HEK293 (cell line): ENCODE data around the gene MSI1.

ENCODE experiments used
- TCF7L2 ChIP-seq: IDR thresholded peaks from 2 replicates; pipeline ENCODE4 v1.6.1; 2011; ENCODE audit warnings: low read depth, mild to moderate bottlenecking, inconsistent platforms, low read length, moderate library complexity, borderline replicate concordance
- ZBTB8A ChIP-seq: fragments of 450-650 bp; formaldehyde crosslinking; IDR thresholded peaks from 2 replicates; pipeline ENCODE4 v1.5.1; 2016; ENCODE audit warnings: missing biosample characterization, missing genetic modification characterization
- ZNF121 ChIP-seq: fragments of 450-650 bp; formaldehyde crosslinking; IDR thresholded peaks from 2 replicates; pipeline ENCODE4 v1.5.1; 2016; ENCODE audit warnings: missing biosample characterization, missing genetic modification characterization
- ZNF610 ChIP-seq: fragments of 450-650 bp; formaldehyde crosslinking; IDR thresholded peaks from 2 replicates; pipeline ENCODE4 v1.5.1; 2016; ENCODE audit warnings: missing biosample characterization, missing genetic modification characterization, borderline replicate concordance
- ZNF76 ChIP-seq: fragments of 450-650 bp; formaldehyde crosslinking; IDR thresholded peaks from 2 replicates; pipeline ENCODE4; 2016; ENCODE audit warnings: low read depth, missing biosample characterization, missing genetic modification characterization, borderline replicate concordance
- TF ChIP-seq, protein P1 (sequence below): fragments of 450-650 bp; formaldehyde crosslinking; IDR thresholded peaks from 2 replicates; pipeline ENCODE4 v1.5.1; 2016; ENCODE audit warnings: missing biosample characterization, missing genetic modification characterization

- TF ChIP-seq, protein P1, sequence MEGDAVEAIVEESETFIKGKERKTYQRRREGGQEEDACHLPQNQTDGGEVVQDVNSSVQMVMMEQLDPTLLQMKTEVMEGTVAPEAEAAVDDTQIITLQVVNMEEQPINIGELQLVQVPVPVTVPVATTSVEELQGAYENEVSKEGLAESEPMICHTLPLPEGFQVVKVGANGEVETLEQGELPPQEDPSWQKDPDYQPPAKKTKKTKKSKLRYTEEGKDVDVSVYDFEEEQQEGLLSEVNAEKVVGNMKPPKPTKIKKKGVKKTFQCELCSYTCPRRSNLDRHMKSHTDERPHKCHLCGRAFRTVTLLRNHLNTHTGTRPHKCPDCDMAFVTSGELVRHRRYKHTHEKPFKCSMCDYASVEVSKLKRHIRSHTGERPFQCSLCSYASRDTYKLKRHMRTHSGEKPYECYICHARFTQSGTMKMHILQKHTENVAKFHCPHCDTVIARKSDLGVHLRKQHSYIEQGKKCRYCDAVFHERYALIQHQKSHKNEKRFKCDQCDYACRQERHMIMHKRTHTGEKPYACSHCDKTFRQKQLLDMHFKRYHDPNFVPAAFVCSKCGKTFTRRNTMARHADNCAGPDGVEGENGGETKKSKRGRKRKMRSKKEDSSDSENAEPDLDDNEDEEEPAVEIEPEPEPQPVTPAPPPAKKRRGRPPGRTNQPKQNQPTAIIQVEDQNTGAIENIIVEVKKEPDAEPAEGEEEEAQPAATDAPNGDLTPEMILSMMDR, result no peak
- TF ChIP-seq ZNF121 (tag by site-specific recombination) (no peak), ZNF610 (tag by site-specific recombination) (no peak), TCF7L2 (no peak), ZBTB8A (tag by site-specific recombination) (no peak), ZNF76 (tag by site-specific recombination) (no peak)
Measured at GRCh38 chr12:120331390-120331789, 37.6 kb downstream of the MSI1 start.
